ENCODE measurements around the gene VPS13D. TPM values are rescaled to one million over a fixed set of nuclear protein-coding genes. Genes with fewer than 3 reads are reported as not detected.

Gene VPS13D
- total and polyA plus RNA-seq, 3 donors from 2014 or later: 51.9 to 125 (median 86.8) TPM

DNA sequence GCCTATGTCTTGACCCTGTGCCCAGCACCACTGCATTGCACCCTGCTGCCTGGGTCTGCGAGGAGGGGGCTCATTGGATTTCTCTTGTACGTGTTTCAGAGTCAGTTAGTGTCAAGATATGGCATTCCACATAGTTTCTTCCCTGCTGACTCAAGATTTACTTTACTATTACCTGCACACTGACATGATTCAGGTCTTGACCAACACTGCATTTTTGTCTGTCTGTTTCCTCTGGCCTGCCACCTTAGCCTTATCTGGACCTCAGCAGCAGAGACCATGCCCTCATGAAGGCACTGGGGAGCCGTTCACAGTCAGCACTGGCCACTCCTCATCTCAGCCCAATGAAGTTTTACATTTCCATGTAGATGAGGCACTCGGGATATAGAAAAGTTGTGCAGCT, 232.8 kb downstream of the VPS13D start:
- intact Hi-C loops (cut with DNase I; ENCODE audit: low total_unique reads): no loop called here
- Histone ChIP-seq H3K36me3 (ENCODE audit: low read depth, missing control alignments) (no peaks in the 10 kb centered on the region), H3K27me3 (no peaks in the 10 kb centered on the region), H3K9me3 (no peaks in the 10 kb centered on the region), H3K4me3 (no peak overlapping the region), H3K27ac (no peak overlapping the region), H3K4me1 (peaks cover 21% of the 10 kb centered on the region)
- 81 to 82% methylated on average over 4 of the region's 4 CpGs for WGBS, 2 donors
- DNase-seq: no peak
- TF ChIP-seq POLR2A (IDR thresholded peaks at IDR 0.05): no peak
- TF ChIP-seq, protein P1, sequence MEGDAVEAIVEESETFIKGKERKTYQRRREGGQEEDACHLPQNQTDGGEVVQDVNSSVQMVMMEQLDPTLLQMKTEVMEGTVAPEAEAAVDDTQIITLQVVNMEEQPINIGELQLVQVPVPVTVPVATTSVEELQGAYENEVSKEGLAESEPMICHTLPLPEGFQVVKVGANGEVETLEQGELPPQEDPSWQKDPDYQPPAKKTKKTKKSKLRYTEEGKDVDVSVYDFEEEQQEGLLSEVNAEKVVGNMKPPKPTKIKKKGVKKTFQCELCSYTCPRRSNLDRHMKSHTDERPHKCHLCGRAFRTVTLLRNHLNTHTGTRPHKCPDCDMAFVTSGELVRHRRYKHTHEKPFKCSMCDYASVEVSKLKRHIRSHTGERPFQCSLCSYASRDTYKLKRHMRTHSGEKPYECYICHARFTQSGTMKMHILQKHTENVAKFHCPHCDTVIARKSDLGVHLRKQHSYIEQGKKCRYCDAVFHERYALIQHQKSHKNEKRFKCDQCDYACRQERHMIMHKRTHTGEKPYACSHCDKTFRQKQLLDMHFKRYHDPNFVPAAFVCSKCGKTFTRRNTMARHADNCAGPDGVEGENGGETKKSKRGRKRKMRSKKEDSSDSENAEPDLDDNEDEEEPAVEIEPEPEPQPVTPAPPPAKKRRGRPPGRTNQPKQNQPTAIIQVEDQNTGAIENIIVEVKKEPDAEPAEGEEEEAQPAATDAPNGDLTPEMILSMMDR (IDR thresholded peaks at IDR 0.05): no peak

DNA sequence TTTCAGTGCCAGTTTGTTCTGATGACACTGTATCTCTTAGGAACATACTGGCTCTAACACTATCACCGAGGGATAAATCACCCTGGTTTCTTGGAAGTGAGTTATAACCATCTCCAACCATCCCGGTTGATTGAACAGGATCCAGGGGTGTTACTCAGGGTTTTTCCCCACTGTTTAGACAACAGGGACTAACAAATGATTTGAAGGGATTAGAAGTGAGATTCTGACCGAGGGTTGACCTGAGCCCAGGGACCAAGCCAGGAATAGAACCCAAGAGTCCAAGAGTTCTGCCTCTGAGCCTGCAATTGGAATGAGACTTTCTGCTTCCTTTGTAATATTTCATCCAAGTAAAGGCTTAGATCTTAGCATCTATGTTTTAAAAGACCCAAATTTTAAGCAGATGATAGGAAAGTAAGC, 234.2 kb downstream of the VPS13D start:
- H3K36me3 ChIP-seq (ENCODE audit: low read depth, missing control alignments): no peaks in the 10 kb centered on the region
- H3K27ac ChIP-seq: no peak overlapping the region
- TF ChIP-seq POLR2A (IDR thresholded peaks at IDR 0.05): no peak
- TF ChIP-seq, protein P1 (IDR thresholded peaks at IDR 0.05): no peak
- 37 to 48% methylated on average over 3 of the region's 3 CpGs for WGBS, 2 donors
- H3K4me3 ChIP-seq: no peak overlapping the region
- H3K4me1 ChIP-seq: peaks cover 21% of the 10 kb centered on the region
- H3K9me3 ChIP-seq: no peaks in the 10 kb centered on the region
- no peak for DNase-seq
- no peaks in the 10 kb centered on the region for H3K27me3 ChIP-seq
- intact Hi-C loops (cut with DNase I; ENCODE audit: low total_unique reads): no loop called here

DNA sequence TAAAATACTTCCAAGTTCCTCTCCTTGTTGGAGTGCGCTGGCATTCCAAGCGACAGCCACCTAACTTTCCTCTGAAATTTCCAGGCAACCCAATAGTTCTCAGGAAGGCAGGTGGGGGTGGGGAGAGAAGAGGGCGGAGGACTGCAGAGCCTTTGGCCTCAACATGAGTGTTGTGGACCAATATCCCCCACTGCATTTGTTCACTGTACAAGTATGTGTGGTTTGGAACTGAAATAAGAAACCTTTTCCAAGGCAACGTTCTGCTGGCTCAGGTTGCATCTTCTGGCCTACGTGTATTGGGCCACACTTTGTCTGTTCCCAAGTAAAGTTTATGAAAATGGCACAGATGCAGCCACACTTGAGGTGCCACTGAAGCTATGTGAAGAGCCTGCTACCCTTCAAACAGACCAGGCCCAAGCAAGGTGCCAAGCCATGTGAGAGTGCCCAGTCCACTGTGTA, 234.8 kb downstream of the VPS13D start:
- TF ChIP-seq, protein P1 (IDR thresholded peaks at IDR 0.05): no peak
- no peak for TF ChIP-seq POLR2A (IDR thresholded peaks at IDR 0.05)
- intact Hi-C loops (cut with DNase I; ENCODE audit: low total_unique reads): no loop called here
- Histone ChIP-seq H3K27ac (no peak overlapping the region), H3K36me3 (ENCODE audit: low read depth, missing control alignments) (no peaks in the 10 kb centered on the region), H3K4me3 (no peak overlapping the region), H3K4me1 (peaks cover 21% of the 10 kb centered on the region), H3K9me3 (no peaks in the 10 kb centered on the region), H3K27me3 (no peaks in the 10 kb centered on the region)
- 65 to 69% methylated on average over 5 of the region's 5 CpGs for WGBS, 2 donors
- no peak for DNase-seq

DNA sequence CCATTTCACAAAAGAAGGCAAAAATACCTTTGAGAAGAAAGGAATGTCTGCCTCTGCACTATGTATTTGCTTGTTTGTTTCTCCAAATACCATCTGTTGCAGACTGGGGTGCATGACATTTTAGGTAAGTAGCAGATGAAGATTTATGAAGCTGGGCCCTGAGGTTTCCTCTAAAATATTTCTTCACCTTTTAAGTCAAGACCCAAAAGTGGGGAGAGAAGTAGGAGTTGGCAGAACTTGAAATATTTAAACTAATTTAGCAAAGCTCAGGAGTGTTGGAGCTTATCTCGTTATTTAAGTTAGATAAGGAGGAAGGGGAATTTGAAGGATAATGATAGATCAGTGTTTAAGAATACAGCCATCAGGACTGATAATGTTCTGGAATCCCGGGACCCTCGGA, 235.3 kb downstream of the VPS13D start:
- 83 to 84% methylated on average over 3 of the region's 3 CpGs for WGBS, 2 donors
- Histone ChIP-seq H3K4me3 (no peak overlapping the region), H3K9me3 (no peaks in the 10 kb centered on the region), H3K4me1 (peaks cover 19% of the 10 kb centered on the region), H3K27me3 (no peaks in the 10 kb centered on the region), H3K36me3 (ENCODE audit: low read depth, missing control alignments) (no peaks in the 10 kb centered on the region), H3K27ac (no peak overlapping the region)
- no peak for TF ChIP-seq POLR2A (IDR thresholded peaks at IDR 0.05)
- TF ChIP-seq, protein P1 (IDR thresholded peaks at IDR 0.05): no peak
- no peak for DNase-seq
- intact Hi-C loops (cut with DNase I; ENCODE audit: low total_unique reads): no loop called here

DNA sequence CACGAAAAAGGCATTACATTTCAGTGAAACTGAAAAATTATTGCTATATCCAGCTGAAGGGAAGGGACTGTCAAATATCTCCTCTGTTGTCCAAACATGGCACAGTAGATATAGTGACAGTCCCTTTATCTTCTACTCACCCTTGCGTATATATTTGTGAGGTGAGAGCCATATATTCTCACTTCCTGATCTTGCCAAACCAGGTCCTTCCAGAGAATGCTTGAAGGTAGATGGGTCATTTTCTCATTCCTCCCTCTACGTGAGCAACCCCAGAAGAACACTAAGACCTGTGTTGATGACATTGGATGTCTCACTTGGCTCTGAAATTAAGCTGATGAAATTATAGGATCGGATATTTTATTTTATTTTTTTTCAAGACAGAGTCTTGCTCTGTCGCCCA, 237.0 kb downstream of the VPS13D start:
- Histone ChIP-seq H3K36me3 (ENCODE audit: low read depth, missing control alignments) (no peaks in the 10 kb centered on the region), H3K9me3 (no peaks in the 10 kb centered on the region), H3K27ac (no peak overlapping the region), H3K27me3 (no peaks in the 10 kb centered on the region), H3K4me3 (no peak overlapping the region), H3K4me1 (peaks cover 9% of the 10 kb centered on the region)
- DNase-seq: no peak
- intact Hi-C loops (cut with DNase I; ENCODE audit: low total_unique reads): no loop called here
- TF ChIP-seq POLR2A (IDR thresholded peaks at IDR 0.05): no peak
- TF ChIP-seq, protein P1 (IDR thresholded peaks at IDR 0.05): no peak
- WGBS, 2 donors: 90 to 95% methylated on average over 5 of the region's 5 CpGs

Data from testis (tissue), 3 donors.